ENCODE measurements around the gene ZBTB20. TPM values are rescaled to one million over a fixed set of nuclear protein-coding genes. Genes with fewer than 3 reads are reported as not detected.

Gene ZBTB20
- total RNA-seq, 1 donor from 2014 or later = 15.5 TPM

- no peak for DNase-seq (ENCODE audit: low spot score)
- Mint-ChIP-seq H3K27me3 (ENCODE audit: low read depth) (no peaks in the 10 kb centered on the region), H3K9me3 (ENCODE audit: low read depth) (no peaks in the 10 kb centered on the region), H3K4me3 (ENCODE audit: unreplicated experiment) (no peak overlapping the region), H3K27ac (ENCODE audit: unreplicated experiment) (no peak overlapping the region), H3K4me1 (ENCODE audit: low read depth) (no peaks in the 10 kb centered on the region), H3K36me3 (ENCODE audit: low read depth) (peaks cover 14% of the 10 kb centered on the region)
- TF ChIP-seq, protein P1, sequence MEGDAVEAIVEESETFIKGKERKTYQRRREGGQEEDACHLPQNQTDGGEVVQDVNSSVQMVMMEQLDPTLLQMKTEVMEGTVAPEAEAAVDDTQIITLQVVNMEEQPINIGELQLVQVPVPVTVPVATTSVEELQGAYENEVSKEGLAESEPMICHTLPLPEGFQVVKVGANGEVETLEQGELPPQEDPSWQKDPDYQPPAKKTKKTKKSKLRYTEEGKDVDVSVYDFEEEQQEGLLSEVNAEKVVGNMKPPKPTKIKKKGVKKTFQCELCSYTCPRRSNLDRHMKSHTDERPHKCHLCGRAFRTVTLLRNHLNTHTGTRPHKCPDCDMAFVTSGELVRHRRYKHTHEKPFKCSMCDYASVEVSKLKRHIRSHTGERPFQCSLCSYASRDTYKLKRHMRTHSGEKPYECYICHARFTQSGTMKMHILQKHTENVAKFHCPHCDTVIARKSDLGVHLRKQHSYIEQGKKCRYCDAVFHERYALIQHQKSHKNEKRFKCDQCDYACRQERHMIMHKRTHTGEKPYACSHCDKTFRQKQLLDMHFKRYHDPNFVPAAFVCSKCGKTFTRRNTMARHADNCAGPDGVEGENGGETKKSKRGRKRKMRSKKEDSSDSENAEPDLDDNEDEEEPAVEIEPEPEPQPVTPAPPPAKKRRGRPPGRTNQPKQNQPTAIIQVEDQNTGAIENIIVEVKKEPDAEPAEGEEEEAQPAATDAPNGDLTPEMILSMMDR (IDR thresholded peaks at IDR 0.05) = no peak
Measured at GRCh38 chr3:114338651-114339357, 808.3 kb downstream of the ZBTB20 start.

GRCh38 chr3:114336857-114337256, 810.2 kb downstream of the ZBTB20 start:
- H3K27ac Mint-ChIP-seq (ENCODE audit: unreplicated experiment) = no peak overlapping the region
- peaks cover 7% of the 10 kb centered on the region for H3K9me3 Mint-ChIP-seq (ENCODE audit: low read depth)
- H3K4me3 Mint-ChIP-seq (ENCODE audit: unreplicated experiment) = no peak overlapping the region
- H3K27me3 Mint-ChIP-seq (ENCODE audit: low read depth) = no peaks in the 10 kb centered on the region
- H3K36me3 Mint-ChIP-seq (ENCODE audit: low read depth) = peaks cover 17% of the 10 kb centered on the region
- TF ChIP-seq, protein P1 (IDR thresholded peaks at IDR 0.05) = no peak
- no peaks in the 10 kb centered on the region for H3K4me1 Mint-ChIP-seq (ENCODE audit: low read depth)
- DNase-seq (ENCODE audit: low spot score) = no peak

GRCh38 chr3:114336122-114336697, 810.9 kb downstream of the ZBTB20 start:
- TF ChIP-seq, protein P1 (IDR thresholded peaks at IDR 0.05) = peak; percentile 80
- no peak for DNase-seq (ENCODE audit: low spot score)
- Mint-ChIP-seq H3K4me3 (ENCODE audit: unreplicated experiment) (no peak overlapping the region), H3K36me3 (ENCODE audit: low read depth) (peaks cover 18% of the 10 kb centered on the region), H3K9me3 (ENCODE audit: low read depth) (peaks cover 7% of the 10 kb centered on the region), H3K27me3 (ENCODE audit: low read depth) (no peaks in the 10 kb centered on the region), H3K4me1 (ENCODE audit: low read depth) (no peaks in the 10 kb centered on the region), H3K27ac (ENCODE audit: unreplicated experiment) (no peak overlapping the region)

GRCh38 chr3:114333923-114334240, 813.2 kb downstream of the ZBTB20 start:
- H3K27ac Mint-ChIP-seq (ENCODE audit: unreplicated experiment) = no peak overlapping the region
- no peak overlapping the region for H3K4me3 Mint-ChIP-seq (ENCODE audit: unreplicated experiment)
- peaks cover 7% of the 10 kb centered on the region for H3K9me3 Mint-ChIP-seq (ENCODE audit: low read depth)
- no peak for DNase-seq (ENCODE audit: low spot score)
- no peaks in the 10 kb centered on the region for H3K4me1 Mint-ChIP-seq (ENCODE audit: low read depth)
- H3K27me3 Mint-ChIP-seq (ENCODE audit: low read depth) = no peaks in the 10 kb centered on the region
- peaks cover 17% of the 10 kb centered on the region for H3K36me3 Mint-ChIP-seq (ENCODE audit: low read depth)
- TF ChIP-seq, protein P1 (IDR thresholded peaks at IDR 0.05) = no peak

DNA sequence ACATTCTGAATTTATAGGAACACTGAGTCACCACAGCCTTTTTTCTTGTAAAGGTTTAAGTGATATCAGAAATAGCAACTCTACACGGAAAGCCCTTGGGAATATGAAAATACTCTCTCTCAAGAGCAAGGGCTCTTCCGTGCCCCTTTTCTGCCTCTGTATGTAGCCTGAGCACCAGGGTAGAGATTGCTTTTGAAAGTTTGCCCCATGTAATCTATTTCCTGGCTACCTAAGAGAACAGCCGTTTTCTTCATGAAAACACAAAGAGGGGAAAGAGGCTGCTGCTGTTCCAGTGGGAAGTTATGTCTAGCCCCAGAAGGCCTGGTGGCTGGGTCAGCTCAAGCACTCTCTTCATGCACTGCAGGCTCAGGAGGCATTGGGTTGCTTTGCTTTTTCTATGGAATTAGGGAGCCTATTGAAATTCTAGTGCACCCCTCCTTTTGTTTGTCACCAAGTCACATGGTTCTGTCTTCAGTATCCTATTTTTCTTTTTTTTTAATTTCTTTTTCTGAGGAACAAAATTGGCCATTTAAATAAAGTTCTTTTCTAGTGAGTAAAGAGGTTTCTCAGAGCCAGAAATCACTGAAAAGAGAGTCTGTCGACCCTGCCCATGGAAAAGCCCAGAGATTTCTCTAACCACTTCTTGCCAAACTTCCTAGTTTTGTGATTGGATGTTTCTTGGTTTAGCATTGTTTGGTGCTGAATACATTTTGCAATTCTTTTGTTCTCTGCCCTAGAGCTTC, 813.7 kb downstream of the ZBTB20 start:
- no peak overlapping the region for H3K4me3 Mint-ChIP-seq (ENCODE audit: unreplicated experiment)
- peaks cover 15% of the 10 kb centered on the region for H3K36me3 Mint-ChIP-seq (ENCODE audit: low read depth)
- no peaks in the 10 kb centered on the region for H3K4me1 Mint-ChIP-seq (ENCODE audit: low read depth)
- H3K27me3 Mint-ChIP-seq (ENCODE audit: low read depth) = no peaks in the 10 kb centered on the region
- H3K9me3 Mint-ChIP-seq (ENCODE audit: low read depth) = peaks cover 7% of the 10 kb centered on the region
- no peak for DNase-seq (ENCODE audit: low spot score)
- no peak overlapping the region for H3K27ac Mint-ChIP-seq (ENCODE audit: unreplicated experiment)
- TF ChIP-seq, protein P1 (IDR thresholded peaks at IDR 0.05) = no peak
